ENCODE results near the gene SHISA6.

SHISA6 gene

GRCh38 chr17:11380761-11381160 lies 139.7 kb downstream of the SHISA6 start:
- no peak overlapping the region for H3K4me3 ChIP-seq (ENCODE audit: low read length)
- no peak for TF ChIP-seq ZNF274 (IDR thresholded peaks at IDR 0.05; ENCODE audit: low read depth, low read length)

- H3K4me3 ChIP-seq (ENCODE audit: low read length), result no peak overlapping the region
- no peak for TF ChIP-seq ZNF274 (IDR thresholded peaks at IDR 0.05; ENCODE audit: low read depth, low read length)
Observed at GRCh38 chr17:11383157-11383556, 142.1 kb downstream of the SHISA6 start.

GRCh38 chr17:11384131-11384530 lies 143.1 kb downstream of the SHISA6 start:
- no peak for TF ChIP-seq ZNF274 (IDR thresholded peaks at IDR 0.05; ENCODE audit: low read depth, low read length)

GRCh38 chr17:11387610-11388009 lies 146.6 kb downstream of the SHISA6 start:
- no peak for TF ChIP-seq ZNF274 (IDR thresholded peaks at IDR 0.05; ENCODE audit: low read depth, low read length)
- no peak overlapping the region for H3K4me3 ChIP-seq (ENCODE audit: low read length)

More at GRCh38 chr17:11384131-11384530, 143.1 kb downstream of the SHISA6 start:
- no peak overlapping the region for H3K4me3 ChIP-seq (ENCODE audit: low read length)

GRCh38 chr17:11388054-11388453 lies 147.0 kb downstream of the SHISA6 start:
- no peak for TF ChIP-seq ZNF274 (IDR thresholded peaks at IDR 0.05; ENCODE audit: low read depth, low read length)
- H3K4me3 ChIP-seq (ENCODE audit: low read length), result no peak overlapping the region

- no peak for TF ChIP-seq ZNF274 (IDR thresholded peaks at IDR 0.05; ENCODE audit: low read depth, low read length)
Observed at GRCh38 chr17:11389583-11389982, 148.6 kb downstream of the SHISA6 start.

GRCh38 chr17:11391134-11391533 lies 150.1 kb downstream of the SHISA6 start:
- TF ChIP-seq ZNF274 (IDR thresholded peaks at IDR 0.05; ENCODE audit: low read depth, low read length), result no peak
- no peak overlapping the region for H3K4me3 ChIP-seq (ENCODE audit: low read length)

More at GRCh38 chr17:11389583-11389982, 148.6 kb downstream of the SHISA6 start:
- no peak overlapping the region for H3K4me3 ChIP-seq (ENCODE audit: low read length)

- no peak overlapping the region for H3K4me3 ChIP-seq (ENCODE audit: low read length)
- no peak for TF ChIP-seq ZNF274 (IDR thresholded peaks at IDR 0.05; ENCODE audit: low read depth, low read length)
Observed at GRCh38 chr17:11404431-11405276, 163.6 kb downstream of the SHISA6 start.

GRCh38 chr17:11406716-11407115 lies 165.7 kb downstream of the SHISA6 start:
- TF ChIP-seq ZNF274 (IDR thresholded peaks at IDR 0.05; ENCODE audit: low read depth, low read length), result no peak
- no peak overlapping the region for H3K4me3 ChIP-seq (ENCODE audit: low read length)

GRCh38 chr17:11412654-11413053 lies 171.6 kb downstream of the SHISA6 start:
- no peak overlapping the region for H3K4me3 ChIP-seq (ENCODE audit: low read length)
- no peak for TF ChIP-seq ZNF274 (IDR thresholded peaks at IDR 0.05; ENCODE audit: low read depth, low read length)

GRCh38 chr17:11418342-11418741 lies 177.3 kb downstream of the SHISA6 start:
- no peak for TF ChIP-seq ZNF274 (IDR thresholded peaks at IDR 0.05; ENCODE audit: low read depth, low read length)
- H3K4me3 ChIP-seq (ENCODE audit: low read length), result no peak overlapping the region

- no peak for TF ChIP-seq ZNF274 (IDR thresholded peaks at IDR 0.05; ENCODE audit: low read depth, low read length)
- H3K4me3 ChIP-seq (ENCODE audit: low read length), result no peak overlapping the region
Observed at GRCh38 chr17:11430751-11431150, 189.7 kb downstream of the SHISA6 start.

GRCh38 chr17:11438673-11439072 lies 197.7 kb downstream of the SHISA6 start:
- H3K4me3 ChIP-seq (ENCODE audit: low read length), result no peak overlapping the region
- TF ChIP-seq ZNF274 (IDR thresholded peaks at IDR 0.05; ENCODE audit: low read depth, low read length), result no peak

- no peak for TF ChIP-seq ZNF274 (IDR thresholded peaks at IDR 0.05; ENCODE audit: low read depth, low read length)
- H3K4me3 ChIP-seq (ENCODE audit: low read length), result no peak overlapping the region
Observed at GRCh38 chr17:11441004-11441403, 200.0 kb downstream of the SHISA6 start.

- TF ChIP-seq ZNF274 (IDR thresholded peaks at IDR 0.05; ENCODE audit: low read depth, low read length), result no peak
- H3K4me3 ChIP-seq (ENCODE audit: low read length), result no peak overlapping the region
Observed at GRCh38 chr17:11446316-11446715, 205.3 kb downstream of the SHISA6 start.
